Parathyroid adenoma (tissue), 2 donors: ENCODE measurements around the gene AP5Z1.

ENCODE experiments used
- H2AFZ ChIP-seq: fragments of 300-600 bp; sonication (generic); one replicate; pipeline ENCODE4 v1.7.0; 2017; ENCODE audit warnings: antibody characterized with exemption, mild to moderate bottlenecking
- H3K27ac ChIP-seq: fragments of 300-600 bp; sonication (generic); one replicate; pipeline ENCODE4 v1.7.0; 2017
- H3K27me3 ChIP-seq: fragments of 300-600 bp; sonication (generic); one replicate; pipeline ENCODE4 v1.7.0; 2017; ENCODE audit warnings: low read length; ENCODE audit not compliant: control insufficient read depth, insufficient read depth
- H3K36me3 ChIP-seq: fragments of 300-600 bp; sonication (generic); one replicate; pipeline ENCODE4 v1.7.0; 2017; ENCODE audit warnings: low read length; ENCODE audit not compliant: control insufficient read depth, insufficient read depth
- H3K4me1 ChIP-seq: fragments of 300-600 bp; sonication (generic); one replicate; pipeline ENCODE4 v1.7.0; 2017; ENCODE audit warnings: control low read depth
- H3K4me2 ChIP-seq: fragments of 300-600 bp; sonication (generic); one replicate; pipeline ENCODE4 v1.7.0; 2017; ENCODE audit warnings: low read length
- H3K4me3 ChIP-seq: fragments of 300-600 bp; sonication (generic); one replicate; pipeline ENCODE4 v1.7.0; 2017; ENCODE audit warnings: low read depth, low read length
- H3K79me2 ChIP-seq: fragments of 300-600 bp; sonication (generic); one replicate; pipeline ENCODE4 v1.7.0; 2017; ENCODE audit warnings: control low read depth
- H3K9ac ChIP-seq: fragments of 300-600 bp; sonication (generic); one replicate; pipeline ENCODE4 v1.7.0; 2017; ENCODE audit warnings: mild to moderate bottlenecking
- H3K9me3 ChIP-seq: fragments of 300-600 bp; sonication (generic); one replicate; pipeline ENCODE4 v1.7.0; 2017; ENCODE audit warnings: low read length; ENCODE audit not compliant: control insufficient read depth
- CTCF ChIP-seq: fragments of 300-600 bp; sonication (generic); IDR thresholded peaks from one replicate; pipeline ENCODE4 v1.7.0; 2017; ENCODE audit warnings: antibody characterized with exemption, mild to moderate bottlenecking
- donor health status: primary hyperparathyroidism.

AP5Z1 gene

GRCh38 chr7:4763091-4763793, 12.2 kb upstream of the AP5Z1 start:
- H3K9ac ChIP-seq: no peak overlapping the region
- H3K36me3 ChIP-seq: no peaks in the 10 kb centered on the region
- H3K9me3 ChIP-seq: no peaks in the 10 kb centered on the region
- no peak overlapping the region for H2AFZ ChIP-seq
- no peaks in the 10 kb centered on the region for H3K4me1 ChIP-seq
- H3K79me2 ChIP-seq: no peaks in the 10 kb centered on the region
- no peak overlapping the region for H3K4me2 ChIP-seq
- H3K27ac ChIP-seq: no peak overlapping the region
- H3K27me3 ChIP-seq: no peaks in the 10 kb centered on the region
- no peak overlapping the region for H3K4me3 ChIP-seq
- TF ChIP-seq CTCF: no peak

- no peaks in the 10 kb centered on the region for H3K4me1 ChIP-seq
- H3K27ac ChIP-seq: no peak overlapping the region
- no peak overlapping the region for H3K9ac ChIP-seq
- no peak overlapping the region for H2AFZ ChIP-seq
- no peaks in the 10 kb centered on the region for H3K9me3 ChIP-seq
- no peak overlapping the region for H3K4me2 ChIP-seq
- H3K79me2 ChIP-seq: no peaks in the 10 kb centered on the region
- H3K27me3 ChIP-seq: no peaks in the 10 kb centered on the region
- no peaks in the 10 kb centered on the region for H3K36me3 ChIP-seq
- no peak overlapping the region for H3K4me3 ChIP-seq
- no peak for TF ChIP-seq CTCF
Observed at GRCh38 chr7:4763794-4764185, 11.6 kb upstream of the AP5Z1 start.

- TF ChIP-seq CTCF: no peak
- no peaks in the 10 kb centered on the region for H3K36me3 ChIP-seq
Observed at GRCh38 chr7:4764402-4765007, 10.9 kb upstream of the AP5Z1 start.

GRCh38 chr7:4765776-4766490, 9.5 kb upstream of the AP5Z1 start:
- Histone ChIP-seq H3K79me2 (no peaks in the 10 kb centered on the region), H3K36me3 (no peaks in the 10 kb centered on the region), H3K27ac (no peak overlapping the region), H3K9ac (no peak overlapping the region), H3K4me3 (no peak overlapping the region), H3K9me3 (no peaks in the 10 kb centered on the region), H3K4me2 (no peak overlapping the region), H3K27me3 (no peaks in the 10 kb centered on the region), H2AFZ (no peak overlapping the region), H3K4me1 (no peaks in the 10 kb centered on the region)
- TF ChIP-seq CTCF: no peak

More at GRCh38 chr7:4764402-4765007, 10.9 kb upstream of the AP5Z1 start:
- Histone ChIP-seq H3K4me1 (no peaks in the 10 kb centered on the region), H3K27ac (no peak overlapping the region), H3K9ac (no peak overlapping the region), H3K27me3 (no peaks in the 10 kb centered on the region), H3K4me3 (no peak overlapping the region), H3K4me2 (no peak overlapping the region), H3K9me3 (no peaks in the 10 kb centered on the region), H2AFZ (no peak overlapping the region), H3K79me2 (no peaks in the 10 kb centered on the region)
